Right forelimb (tissue), 1 donor: ENCODE data around the gene GDF15.
"Not testable (repeated sequence)": the region's sequence is repeated elsewhere in the genome, so short reads cannot be mapped to it uniquely, and the experiment has no call there.

ENCODE experiments used
- DNase-seq: peaks from one replicate; pipeline ENCODE4 v3.0.0-alpha.2; 2018

GDF15 gene

GRCh38 chr19:18364277-18364825 lies 21.6 kb upstream of the GDF15 start:
- peak; percentile 61 for DNase-seq

GRCh38 chr19:18364826-18365528 lies 21.0 kb upstream of the GDF15 start:
- peak; percentile 73 for DNase-seq

- DNase-seq, result no peak
These were observed 19.9 kb upstream of the GDF15 start for GRCh38 chr19:18366021-18366435.

- DNase-seq, result no peak
These were observed 17.3 kb upstream of the GDF15 start for GRCh38 chr19:18368504-18369222.

GRCh38 chr19:18373407-18373891 lies 12.5 kb upstream of the GDF15 start:
- no peak for DNase-seq

- DNase-seq, result peak; percentile 82
These were observed 11.9 kb upstream of the GDF15 start for GRCh38 chr19:18373892-18374629.

- no peak for DNase-seq
These were observed 8.9 kb upstream of the GDF15 start for GRCh38 chr19:18377026-18377425.

GRCh38 chr19:18379803-18380747 lies 5.9 kb upstream of the GDF15 start:
- DNase-seq, result peak; percentile 83

GRCh38 chr19:18380843-18381242 lies 5.1 kb upstream of the GDF15 start:
- no peak for DNase-seq

- not testable (repeated sequence) for DNase-seq
These were observed 2.3 kb upstream of the GDF15 start for GRCh38 chr19:18383622-18384021.

- no peak for DNase-seq
These were observed 1.2 kb upstream of the GDF15 start for GRCh38 chr19:18384775-18385174.

- no peak for DNase-seq
These were observed 641 bp upstream of the GDF15 start for GRCh38 chr19:18385359-18385674.

GRCh38 chr19:18386543-18387271 lies 749 bp downstream of the GDF15 start:
- DNase-seq, result no peak

- DNase-seq, result peak; percentile 88
These were observed 2.4 kb downstream of the GDF15 start for GRCh38 chr19:18388100-18388959.

GRCh38 chr19:18388960-18389725 lies 3.2 kb downstream of the GDF15 start:
- no peak for DNase-seq

- DNase-seq, result no peak
These were observed 3.7 kb downstream of the GDF15 start for GRCh38 chr19:18389726-18390064.

- DNase-seq, result no peak
These were observed 4.3 kb downstream of the GDF15 start for GRCh38 chr19:18390065-18390907.

- no peak for DNase-seq
These were observed 5.6 kb downstream of the GDF15 start for GRCh38 chr19:18391509-18392075.

- no peak for DNase-seq
These were observed 6.5 kb downstream of the GDF15 start for GRCh38 chr19:18392417-18392816.
